HepG2 (cell line): Measurements from ENCODE around the gene LBR. TPM values are rescaled to one million over a fixed set of nuclear protein-coding genes. Genes with fewer than 3 reads are reported as not detected.

Experiments
- AKNA ChIP-seq: sonication (generic); formaldehyde crosslinking; IDR thresholded peaks from 2 replicates; pipeline ENCODE4 v1.4.0; 2020; ENCODE audit warnings: missing genetic modification reagents, borderline replicate concordance
- FOXK2 ChIP-seq: fragments of 450-650 bp; IDR thresholded peaks from 2 replicates; pipeline ENCODE4 v1.6.1; 2016
- GATA4 ChIP-seq: sonication (generic); IDR thresholded peaks from 2 replicates; pipeline ENCODE4 v1.6.1; 2016; ENCODE audit warnings: antibody characterized with exemption, low read depth, borderline replicate concordance
- NFE2L2 ChIP-seq: fragments of 150-350 bp; IDR thresholded peaks from 2 replicates; pipeline ENCODE4 v1.6.1; 2014; ENCODE audit warnings: low read length
- SP5 ChIP-seq: IDR thresholded peaks from 2 replicates; pipeline ENCODE4 v1.6.1; 2016; ENCODE audit warnings: low read depth, borderline replicate concordance
- THYN1 ChIP-seq: sonication (generic); formaldehyde crosslinking; IDR thresholded peaks from 2 replicates; pipeline ENCODE4 v1.8.1; 2023; ENCODE audit warnings: low read depth, mild to moderate bottlenecking, moderate library complexity, missing genetic modification reagents, borderline replicate concordance
- ZNF235 ChIP-seq: sonication (generic); formaldehyde crosslinking; IDR thresholded peaks from 2 replicates; pipeline ENCODE4 v1.8.1; 2023; ENCODE audit warnings: mild to moderate bottlenecking, missing genetic modification reagents, borderline replicate concordance
- ZNF407 ChIP-seq: sonication (generic); formaldehyde crosslinking; IDR thresholded peaks from one replicate; pipeline ENCODE4 v1.5.1; 2020; ENCODE audit warnings: mild to moderate bottlenecking, missing genetic modification reagents; ENCODE audit errors: not compliant biosample characterization
- ZNF430 ChIP-seq: sonication (generic); formaldehyde crosslinking; IDR thresholded peaks from 2 replicates; pipeline ENCODE4 v1.9.0; 2021; ENCODE audit warnings: mild to moderate bottlenecking, missing genetic modification reagents
- ZNF572 ChIP-seq: sonication (generic); formaldehyde crosslinking; IDR thresholded peaks from 2 replicates; pipeline ENCODE4 v1.5.1; 2020; ENCODE audit warnings: mild to moderate bottlenecking, missing genetic modification reagents
- ZNF724P ChIP-seq: sonication (generic); formaldehyde crosslinking; IDR thresholded peaks from 2 replicates; pipeline ENCODE4 v1.8.0; 2022; ENCODE audit warnings: missing genetic modification reagents, borderline replicate concordance
- ZNF839 ChIP-seq: sonication (generic); formaldehyde crosslinking; IDR thresholded peaks from 2 replicates; pipeline ENCODE4 v1.4.0; 2020; ENCODE audit warnings: missing genetic modification reagents, mild to moderate bottlenecking, borderline replicate concordance
- polyA plus RNA-seq, 8 experiments: library from polyadenylated mRNA; depleted of rRNA in 3 of 8; stranded (reverse) in 7 of 8; unstranded in 1 of 8; fragments of >200 nt; fragmentation: Illumina TruSeq in 4 of 8; extraction: Trizol in 4 of 8; gene quantifications; 2 replicates each; pipeline versions ENCODE4 v1.2.1 to v1.2.3, GENCODE V29; 2011 to 2016; ENCODE audit warnings: low read depth in 4 of 8, missing spikeins in 1 of 8, mixed read lengths in 1 of 8; ENCODE audit not compliant: insufficient read depth in 1 of 8
- total RNA-seq, 5 experiments: library from RNA; depleted of rRNA; stranded (reverse); fragments of >200 nt; fragmentation: Illumina TruSeq; extraction: Trizol; gene quantifications; 2 replicates each; pipeline ENCODE4 v1.2.3, GENCODE V29; 2016; ENCODE audit warnings: low read depth in 1 of 5

LBR gene
- total and polyA plus RNA-seq, 2 of the 13 experiments (the other 11 are each of a cell fraction or from before 2014, with no cell fraction given): 38.9 to 76.7 TPM

- TF ChIP-seq SP5 (CRISPR knock-in tag) (peak; percentile 67), AKNA (CRISPR knock-in tag) (no peak), ZNF839 (CRISPR knock-in tag) (no peak), FOXK2 (no peak), THYN1 (CRISPR knock-in tag) (no peak), ZNF572 (CRISPR knock-in tag) (no peak), ZNF235 (0 out of 2 replicates have a peak, but pooled peaks have one; percentile 44), ZNF430 (no peak), GATA4 (peak; percentile 16; the same call in 1 of the 2 replicates), ZNF724P (CRISPR knock-in tag) (no peak; the same call in 1 of the 2 replicates), ZNF407 (no peak), NFE2L2 (peak; percentile 98)
Observed at GRCh38 chr1:225428068-225428880, 436 bp upstream of the LBR start (continued).
